K562 (cell line): ENCODE results near the gene GINS2. TPM values are rescaled to one million over a fixed set of nuclear protein-coding genes. Genes with fewer than 3 reads are reported as not detected.

ENCODE experiments used
- ATAC-seq: fragments of 200-7000 bp; cut with Tn5 transposase; 3 replicates; pipeline ENCODE4 v1.9.1; 2020; ENCODE audit warnings: moderate library complexity
- BruUV-seq: library from RNA; stranded (reverse); fragments of 400-500 nt; replicated peaks from 2 replicates; lab custom pipeline; 2021; lab: Mats Ljungman, UMichigan
- CTCF ChIA-PET: fragments of 300-600 bp; formaldehyde crosslinking; extraction: SDS; loops from one replicate; lab custom pipeline; 2021; ENCODE audit warnings: low intra/inter-chr PET ratio; lab: Yijun Ruan, JAX
- POLR2A ChIA-PET: fragments of 300-600, 350-650 bp; sonication (Branson Sonifier 250); formaldehyde crosslinking; extraction: SDS; loops from one replicate; lab custom pipeline; 2021; ENCODE audit warnings: antibody characterized with exemption, inconsistent platforms; lab: Yijun Ruan, JAX
- DNase-seq, 4 experiments: peaks; one replicate each; pipeline versions ENCODE4 v3.0.0 to v3.0.0-alpha.2; 2011 to 2018; ENCODE audit warnings: low spot score in 3 of 4, mixed read lengths in 3 of 4; ENCODE audit errors: extremely low read depth in 1 of 4
- FAIRE-seq: peaks from 2 replicates; lab custom pipeline; 2011; peaks lifted over from hg19 to GRCh38; lab: Jason Lieb, UNC
- H2AFZ ChIP-seq: 2 replicates; pipeline ENCODE4 v1.6.0; 2011; ENCODE audit warnings: low read depth, low read length, control low read depth, inconsistent platforms
- H3K27ac ChIP-seq: fragments of 200-600 bp; 3 replicates; pipeline ENCODE4 v1.8.0; 2011; ENCODE audit warnings: low read depth, mild to moderate bottlenecking, control low read depth, inconsistent platforms, low read length, moderate library complexity, mixed read lengths; ENCODE audit errors: extremely low read depth
- H3K27me3 ChIP-seq, 2 experiments: fragments of 300-600 bp in 1 of 2; 2 replicates in 1 of 2; 3 replicates in 1 of 2; pipeline versions ENCODE4 v1.6.0 to v1.8.0; 2011; ENCODE audit warnings: inconsistent platforms in 2 of 2, low read length in 2 of 2, mild to moderate bottlenecking in 1 of 2, mixed read lengths in 1 of 2, moderate library complexity in 1 of 2; ENCODE audit not compliant: control insufficient read depth in 2 of 2, insufficient read depth in 2 of 2
- H3K36me3 ChIP-seq: fragments of 300-600 bp; 3 replicates; pipeline ENCODE4 v1.8.0; 2011; ENCODE audit warnings: mild to moderate bottlenecking, low read length, inconsistent platforms; ENCODE audit not compliant: control insufficient read depth, insufficient read depth
- H3K4me1 ChIP-seq, 2 experiments: fragments of 200-600 bp in 1 of 2; replicated peaks in 1 of 2; 2 replicates in 1 of 2; 3 replicates in 1 of 2; pipeline versions ENCODE4 v1.5.1 to v1.8.0; 2011; ENCODE audit warnings: inconsistent platforms in 2 of 2, low read length in 2 of 2, mild to moderate bottlenecking in 1 of 2, mixed read lengths in 1 of 2, moderate library complexity in 1 of 2; ENCODE audit not compliant: control insufficient read depth in 2 of 2, insufficient read depth in 2 of 2
- H3K4me2 ChIP-seq: 2 replicates; pipeline ENCODE4 v1.6.1; 2011; ENCODE audit warnings: low read length, control low read depth, inconsistent platforms, mixed read lengths; ENCODE audit not compliant: insufficient read depth
- H3K4me3 ChIP-seq: fragments of 200-600 bp; sonication (generic), shearing (Covaris generic); 2 replicates; pipeline ENCODE4 v1.5.1; 2016; ENCODE audit warnings: control low read depth, inconsistent platforms
- H3K79me2 ChIP-seq: fragments of 200-600 bp; 3 replicates; pipeline ENCODE4 v1.8.0; 2011; ENCODE audit warnings: low read length, inconsistent platforms; ENCODE audit not compliant: control insufficient read depth, insufficient read depth
- H3K9ac ChIP-seq, 2 experiments: 2 replicates each; pipeline versions ENCODE4 v1.6.0 to v1.6.1; 2011; ENCODE audit warnings: low read depth in 2 of 2, low read length in 2 of 2, control low read depth in 1 of 2, inconsistent platforms in 1 of 2, mild to moderate bottlenecking in 1 of 2, mixed read lengths in 1 of 2; ENCODE audit not compliant: insufficient read depth in 1 of 2
- H3K9me1 ChIP-seq: one replicate; pipeline ENCODE4 v1.6.0; 2011; ENCODE audit warnings: inconsistent platforms, mild to moderate bottlenecking, low read length, moderate library complexity; ENCODE audit not compliant: control insufficient read depth, insufficient read depth
- H3K9me3 ChIP-seq: replicated peaks from 2 replicates; pipeline ENCODE4 v1.5.1; 2011; ENCODE audit warnings: low read depth, low read length, inconsistent platforms; ENCODE audit not compliant: control insufficient read depth, insufficient read depth
- H4K20me1 ChIP-seq: replicated peaks from 2 replicates; pipeline ENCODE4 v1.6.1; 2011; ENCODE audit warnings: low read length, inconsistent platforms, mixed read lengths; ENCODE audit not compliant: control insufficient read depth, insufficient read depth
- ADNP ChIP-seq: fragments of 200-800 bp; sonication (Bioruptor generic); IDR thresholded peaks from 2 replicates; pipeline ENCODE4 v1.6.1; 2016; ENCODE audit warnings: missing genetic modification characterization, missing compliant biosample characterization
- FOXK1 ChIP-seq: sonication (generic); formaldehyde crosslinking; IDR thresholded peaks from 2 replicates; pipeline ENCODE4 v1.8.0; 2022; ENCODE audit warnings: missing genetic modification reagents, mild to moderate bottlenecking, borderline replicate concordance
- HNRNPL ChIP-seq: fragments of 200-400 bp; formaldehyde crosslinking; IDR thresholded peaks from 2 replicates; pipeline ENCODE4 v1.6.1; 2017; ENCODE audit warnings: low read depth, mild to moderate bottlenecking, low read length
- MAX ChIP-seq: sonication (generic); formaldehyde crosslinking; IDR thresholded peaks from 2 replicates; pipeline ENCODE4 v1.9.0; 2022; ENCODE audit warnings: mild to moderate bottlenecking, missing genetic modification reagents
- MAZ ChIP-seq, 2 experiments: fragments of 450-650 bp in 1 of 2; sonication (generic) in 1 of 2; formaldehyde crosslinking; IDR thresholded peaks in 1 of 2; conservative IDR thresholded peaks in 1 of 2; 2 replicates each; pipeline versions ENCODE4 v1.4.0 to v1.5.0; 2020; ENCODE audit warnings: mild to moderate bottlenecking in 1 of 2, missing genetic modification reagents in 1 of 2
- PHB ChIP-seq: fragments of 250-450 bp; sonication (Bioruptor Pico); IDR thresholded peaks from 2 replicates; pipeline ENCODE4 v1.5.0; 2021
- POLR2A ChIP-seq: fragments of 450-650 bp; conservative IDR thresholded peaks from 2 replicates; pipeline ENCODE4 v1.6.1; 2016
- POLR2G ChIP-seq: fragments of 200-400 bp; formaldehyde crosslinking; IDR thresholded peaks from 2 replicates; pipeline ENCODE4 v1.6.1; 2017; ENCODE audit warnings: low read depth, mild to moderate bottlenecking, antibody characterized with exemption, low read length, moderate library complexity
- RBFOX2 ChIP-seq: fragments of 200-400 bp; formaldehyde crosslinking; IDR thresholded peaks from 2 replicates; pipeline ENCODE4 v1.6.1; 2017; ENCODE audit warnings: low read depth, mild to moderate bottlenecking, low read length, moderate library complexity
- RBM22 ChIP-seq: fragments of 200-400 bp; formaldehyde crosslinking; IDR thresholded peaks from 2 replicates; pipeline ENCODE4 v1.6.1; 2018; ENCODE audit warnings: low read length, low read depth; ENCODE audit not compliant: poor library complexity, severe bottlenecking
- SUPT5H ChIP-seq: fragments of 450-650 bp; IDR thresholded peaks from 2 replicates; pipeline ENCODE4 v1.6.1; 2016
- ZKSCAN1 ChIP-seq: fragments of 150-350 bp; IDR thresholded peaks from 2 replicates; pipeline ENCODE4 v1.6.1; 2016; ENCODE audit warnings: low read depth, low read length
- ZZZ3 ChIP-seq: fragments of 450-650 bp; IDR thresholded peaks from 2 replicates; pipeline ENCODE4 v1.6.1; 2016; ENCODE audit warnings: antibody characterized with exemption, mild to moderate bottlenecking, moderate library complexity
- WGBS: fragments of 100-300 bp; shearing (Covaris generic); methylation state at CpG from one replicate; pipeline ENCODE4 v1.1.6; 2016; ENCODE audit warnings: low coverage, mixed read lengths; ENCODE audit not compliant: insufficient coverage; ENCODE audit errors: missing lambda C conversion rate; 5-methylcytosine and 5-hydroxymethylcytosine counted together
- in situ Hi-C: fragments of 300-500 bp; cut with MboI; formaldehyde crosslinking; loops from 4 replicates; pipeline ENCODE4 v1.15.0; 2018; ENCODE audit warnings: inconsistent platforms, mixed read lengths
- intact Hi-C: fragments of 100-400 bp; cut with micrococcal nuclease; formaldehyde crosslinking; loops from 2 replicates; pipeline ENCODE4 v1.14.2; 2022
- polyA plus RNA-seq, 8 experiments: library from polyadenylated mRNA; depleted of rRNA in 4 of 8; stranded (reverse) in 5 of 8; unstranded in 3 of 8; fragments of >200 nt; fragmentation: Nextera tagmentation in 2 of 8; fragmentation: Illumina TruSeq in 1 of 8; extraction: Ambion mirVana in 2 of 8; extraction: Trizol in 1 of 8; gene quantifications; 2 replicates each; pipeline versions ENCODE4 v1.2.1 to v1.2.3, GENCODE V29; 2011 to 2014; ENCODE audit warnings: inconsistent platforms in 1 of 8, missing spikeins in 1 of 8
- total RNA-seq, 7 experiments: library from RNA; depleted of rRNA in 6 of 7; stranded (reverse); fragments of >200 nt in 6 of 7; fragmentation: Illumina TruSeq in 2 of 7; extraction: Trizol in 2 of 7; gene quantifications; 2 replicates each; pipeline versions ENCODE4 v1.2.1 to v1.2.3, GENCODE V29; 2011 to 2021; ENCODE audit warnings: low replicate concordance in 1 of 7

The GINS2 gene
- total and polyA plus RNA-seq, 9 of the 15 experiments (the other 6 are each of a cell fraction or from before 2014, with no cell fraction given): 40.4 to 76.2 (median 44.6) TPM

- BruUV-seq: no TSS peak
- in situ Hi-C loops: no loop called here
- no peak for DNase-seq
- Histone ChIP-seq H2AFZ (no peak overlapping the region), H3K9me1 (no peaks in the 10 kb centered on the region), H3K9me3 (no peaks in the 10 kb centered on the region), H3K36me3 (peaks cover 99% of the 10 kb centered on the region), H3K9ac (peak overlapping the region in 1 of 2 experiments; percentile 17; a peak in 1 of 4 replicates), H3K27me3 (no peaks in the 10 kb centered on the region), H3K4me2 (no peak overlapping the region), H3K4me1 (peaks cover 0 to 22% of the 10 kb centered on the region in 2 experiments; a peak in 1 of 5 replicates), H3K27ac (no peak overlapping the region), H4K20me1 (peaks cover 35% of the 10 kb centered on the region)
- WGBS: 96% methylated on average over 23 of the region's 26 CpGs
- TF ChIP-seq RBFOX2 (0 out of 2 replicates have a peak, but pooled peaks have one; percentile 3), FOXK1 (no peak), MAZ (CRISPR knock-in tag; conservative IDR thresholded peaks at IDR 0.05 in 1 of 2, IDR thresholded peaks at IDR 0.05 in 1 of 2) (no peak), MAX (no peak), POLR2A (0 out of 2 replicates have a peak, but pooled peaks have one; percentile 12), PHB (CRISPR knock-in tag) (no peak), POLR2G (peak; percentile 73), SUPT5H (peak; percentile 27; the same call in 1 of the 2 replicates), ADNP (tag) (no peak), ZKSCAN1 (no peak), HNRNPL (no peak), RBM22 (peak; percentile 4), ZZZ3 (no peak)
- TF ChIP-seq, all 486 proteins: peak for 5
- ChIA-PET CTCF (no interaction called here), POLR2A (interaction anchor here (0.6 to 1.1 kb wide), 5 partner anchors 16 to 92 kb away, joined by 3 to 4 read pairs (median 3); no protein-coding TSS in a partner anchor)
- FAIRE-seq: no peak
- no peak for ATAC-seq
- Histone ChIP-seq H3K79me2 (peaks cover 17% of the 10 kb centered on the region), H3K4me3 (no peak overlapping the region)
- intact Hi-C loops: no loop called here
These were observed 26.8 kb downstream of the GINS2 start for GRCh38 chr16:85661740-85662481.
